T-helper 2 cell treated with Interferon-gamma antibody and Interleukin-4, amounts not matched to agents 100 ng/mL and 5 ng/mL, for 36 hours (primary cell): ENCODE results near the gene MAPK14. TPM values are rescaled to one million over a fixed set of nuclear protein-coding genes. Genes with fewer than 3 reads are reported as not detected.

Source experiments
- total RNA-seq: library from RNA; stranded (reverse); gene quantifications from 2 replicates; pipeline ENCODE4 v1.2.3, GENCODE V29; 2022

Gene MAPK14
- total RNA-seq, 1 donor from 2014 or later: 59.7 TPM

Other genes with a start within 250 kb of the MAPK14 start
- gene CLPSL1, start 246.8 kb upstream of the MAPK14 start, total RNA-seq: not detected in 2 replicates
- gene CLPS, start 230.5 kb upstream of the MAPK14 start, total RNA-seq: not detected in 2 replicates
- gene LHFPL5, start 222.5 kb upstream of the MAPK14 start, total RNA-seq: not detected in 2 replicates
- 89.4 and 94.3 TPM in 2 replicates for gene SRPK1, start 106.7 kb upstream of the MAPK14 start, total RNA-seq
- not detected in 2 replicates for gene SLC26A8, start 3.2 kb upstream of the MAPK14 start, total RNA-seq
- 17.1 and 18.7 TPM in 2 replicates for gene MAPK13, start 102.7 kb downstream of the MAPK14 start, total RNA-seq
- 22.0 and 24.9 TPM in 2 replicates for gene BRPF3, start 168.9 kb downstream of the MAPK14 start, total RNA-seq
- not detected in 2 replicates for gene PNPLA1, start 242.3 kb downstream of the MAPK14 start, total RNA-seq